GM12875 (cell line): Measurements from ENCODE around the gene SH3RF2.
"Not testable (repeated sequence)": the region's sequence is repeated elsewhere in the genome, so short reads cannot be mapped to it uniquely, and the experiment has no call there.

Experiments
- H3K4me3 ChIP-seq: one replicate; pipeline ENCODE4 v1.5.1; 2011; ENCODE audit warnings: low read depth, low read length, control low read depth
- TF ChIP-seq, protein P1 (sequence below): IDR thresholded peaks from 2 replicates; pipeline ENCODE4 v1.5.1; 2011; ENCODE audit warnings: low read depth, mild to moderate bottlenecking, control low read depth, inconsistent platforms, low read length, moderate library complexity, borderline replicate concordance; ENCODE audit not compliant: insufficient read depth

SH3RF2 gene

GRCh38 chr5:146107901-146108300 lies 171.5 kb downstream of the SH3RF2 start:
- no peak overlapping the region for H3K4me3 ChIP-seq
- TF ChIP-seq, protein P1, sequence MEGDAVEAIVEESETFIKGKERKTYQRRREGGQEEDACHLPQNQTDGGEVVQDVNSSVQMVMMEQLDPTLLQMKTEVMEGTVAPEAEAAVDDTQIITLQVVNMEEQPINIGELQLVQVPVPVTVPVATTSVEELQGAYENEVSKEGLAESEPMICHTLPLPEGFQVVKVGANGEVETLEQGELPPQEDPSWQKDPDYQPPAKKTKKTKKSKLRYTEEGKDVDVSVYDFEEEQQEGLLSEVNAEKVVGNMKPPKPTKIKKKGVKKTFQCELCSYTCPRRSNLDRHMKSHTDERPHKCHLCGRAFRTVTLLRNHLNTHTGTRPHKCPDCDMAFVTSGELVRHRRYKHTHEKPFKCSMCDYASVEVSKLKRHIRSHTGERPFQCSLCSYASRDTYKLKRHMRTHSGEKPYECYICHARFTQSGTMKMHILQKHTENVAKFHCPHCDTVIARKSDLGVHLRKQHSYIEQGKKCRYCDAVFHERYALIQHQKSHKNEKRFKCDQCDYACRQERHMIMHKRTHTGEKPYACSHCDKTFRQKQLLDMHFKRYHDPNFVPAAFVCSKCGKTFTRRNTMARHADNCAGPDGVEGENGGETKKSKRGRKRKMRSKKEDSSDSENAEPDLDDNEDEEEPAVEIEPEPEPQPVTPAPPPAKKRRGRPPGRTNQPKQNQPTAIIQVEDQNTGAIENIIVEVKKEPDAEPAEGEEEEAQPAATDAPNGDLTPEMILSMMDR, result no peak

GRCh38 chr5:146108870-146109269 lies 172.5 kb downstream of the SH3RF2 start:
- not testable (repeated sequence) for H3K4me3 ChIP-seq

GRCh38 chr5:146109379-146109778 lies 173.0 kb downstream of the SH3RF2 start:
- no peak overlapping the region for H3K4me3 ChIP-seq
- TF ChIP-seq, protein P1, result no peak

DNA sequence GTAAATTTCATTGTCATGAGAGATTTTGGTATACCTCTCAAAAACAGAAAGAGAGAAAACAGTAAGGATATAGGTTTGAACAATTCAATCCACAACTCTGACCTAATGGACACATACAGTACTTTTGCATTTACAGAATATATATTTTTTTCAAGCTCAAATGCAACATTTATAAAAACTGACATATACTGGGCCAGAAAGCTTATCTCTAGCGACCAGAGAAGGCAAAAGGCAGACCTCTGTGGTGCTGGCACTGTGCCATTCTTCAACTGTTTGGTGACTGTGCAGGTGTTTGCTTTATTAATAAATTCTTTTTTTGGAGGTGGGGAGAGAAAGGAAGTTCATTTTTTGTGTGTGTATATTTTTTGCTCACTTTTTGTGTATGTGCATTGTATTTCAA lies 175.0 kb downstream of the SH3RF2 start:
- no peak overlapping the region for H3K4me3 ChIP-seq
- TF ChIP-seq, protein P1, result no peak

DNA sequence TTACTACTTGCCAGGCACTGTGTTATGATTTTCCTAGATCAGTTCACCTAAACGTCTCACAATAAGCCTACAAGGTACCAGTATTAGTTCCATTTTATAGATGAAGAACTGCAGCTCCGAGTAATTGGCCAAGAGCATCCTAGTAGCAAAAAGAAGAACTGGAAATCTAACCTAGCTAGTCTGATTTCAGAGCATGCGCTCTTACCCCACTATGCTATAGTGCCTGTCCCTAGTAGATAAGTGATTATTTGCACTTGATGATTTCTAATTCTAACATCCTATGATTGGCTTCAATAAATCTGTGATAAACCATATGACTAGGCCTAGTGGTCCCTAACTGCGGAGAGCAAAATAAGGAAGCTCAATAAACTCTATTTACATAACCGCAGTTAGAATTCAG lies 176.1 kb downstream of the SH3RF2 start:
- TF ChIP-seq, protein P1, result no peak
- no peak overlapping the region for H3K4me3 ChIP-seq
